Stimulated activated CD8-positive, alpha-beta memory T cell treated with anti-CD3 and anti-CD28 coated beads, Interleukin-15, amount 100 ng/mL, for 1 hour (primary cell): ENCODE measurements around the gene ITIH4.

Source experiments
- DNase-seq: peaks from one replicate; pipeline ENCODE4 v3.0.0-alpha.2; 2020; ENCODE audit warnings: low read depth

Gene ITIH4

DNA sequence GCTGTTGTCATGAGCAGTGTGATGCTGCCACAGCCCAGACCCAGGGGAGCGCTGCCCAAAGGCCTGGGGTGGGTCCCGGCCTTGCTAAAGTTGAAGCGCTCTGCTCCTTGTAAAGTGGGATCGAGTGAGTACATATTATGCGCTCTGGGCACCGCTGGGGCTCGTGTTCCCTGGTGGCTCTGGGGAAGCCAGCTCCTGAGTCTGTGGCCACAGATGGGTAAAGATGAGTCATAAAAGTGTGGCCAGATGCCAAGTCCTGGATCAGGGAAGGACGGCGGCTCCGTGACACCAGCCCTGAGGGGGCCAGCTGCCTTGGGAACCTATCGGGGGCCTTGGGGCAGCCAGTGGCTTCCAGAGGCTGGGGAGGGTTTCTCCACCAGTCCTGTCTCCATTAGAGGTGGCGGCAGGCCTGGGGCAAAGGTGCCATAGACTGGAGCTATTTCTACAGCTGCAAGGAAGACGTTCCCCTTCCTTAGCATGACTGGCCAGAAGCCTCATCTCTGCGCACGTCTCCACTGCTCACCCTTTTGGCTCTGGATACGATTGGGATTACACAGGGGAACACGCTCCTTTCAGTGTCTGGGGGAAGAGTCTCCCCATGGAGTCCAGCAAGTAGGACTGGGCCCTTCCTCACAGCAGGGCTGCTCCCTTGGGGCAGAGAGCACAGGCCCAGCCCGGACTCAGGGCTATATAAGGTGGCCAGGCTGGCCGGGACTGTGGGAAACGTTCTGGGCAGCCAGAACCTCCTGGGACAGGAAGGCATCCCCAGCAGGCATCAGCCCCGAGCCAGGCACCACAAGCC, 1.2 kb upstream of the ITIH4 start:
- DNase-seq, result no peak

DNA sequence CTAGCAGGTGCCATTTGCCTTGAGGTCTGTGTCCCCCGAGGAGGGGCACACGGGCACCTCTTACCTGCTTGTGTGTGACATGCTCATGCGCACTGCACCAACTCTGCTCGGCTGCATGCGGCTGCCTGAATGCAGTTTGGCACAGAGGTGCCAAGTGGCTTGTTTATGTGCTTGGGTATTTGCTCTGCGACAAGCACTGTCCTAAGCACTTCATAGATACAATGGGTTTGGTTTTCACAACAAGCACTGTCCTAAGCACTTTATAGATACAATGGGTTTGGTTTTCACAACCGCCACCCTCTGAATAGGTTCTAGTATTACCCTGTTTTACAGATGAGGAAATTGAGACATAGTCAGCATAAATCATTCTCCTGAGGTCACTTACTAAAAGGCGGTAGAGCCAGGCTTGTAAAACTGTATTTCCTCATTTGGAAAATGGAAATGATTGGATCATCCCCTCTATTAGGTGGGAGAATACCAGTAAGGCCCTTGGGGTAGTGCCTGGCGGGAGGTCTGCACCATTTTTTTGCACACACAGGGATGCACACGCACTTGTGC, 487 bp downstream of the ITIH4 start:
- no peak for DNase-seq

DNA sequence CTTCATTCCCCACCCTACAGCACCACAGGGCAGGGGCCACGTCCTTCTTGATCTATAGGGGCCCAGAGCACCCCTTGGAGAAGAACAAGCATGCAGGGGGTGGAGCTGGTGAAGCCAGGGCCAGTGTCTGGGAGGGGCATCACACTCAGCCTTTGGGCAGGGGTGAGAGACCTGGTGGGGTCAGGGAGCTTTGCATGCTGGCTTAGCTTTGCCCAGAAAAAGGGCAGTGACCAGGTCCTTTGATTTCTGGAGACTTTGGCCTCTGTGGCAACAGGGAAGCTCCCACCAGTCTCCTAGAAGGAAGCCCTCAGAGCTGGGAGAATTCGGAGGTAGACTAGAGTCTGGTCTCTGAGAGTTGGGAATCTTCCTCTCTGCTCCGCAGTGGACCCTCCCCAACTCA, 990 bp downstream of the ITIH4 start:
- DNase-seq, result no peak

DNA sequence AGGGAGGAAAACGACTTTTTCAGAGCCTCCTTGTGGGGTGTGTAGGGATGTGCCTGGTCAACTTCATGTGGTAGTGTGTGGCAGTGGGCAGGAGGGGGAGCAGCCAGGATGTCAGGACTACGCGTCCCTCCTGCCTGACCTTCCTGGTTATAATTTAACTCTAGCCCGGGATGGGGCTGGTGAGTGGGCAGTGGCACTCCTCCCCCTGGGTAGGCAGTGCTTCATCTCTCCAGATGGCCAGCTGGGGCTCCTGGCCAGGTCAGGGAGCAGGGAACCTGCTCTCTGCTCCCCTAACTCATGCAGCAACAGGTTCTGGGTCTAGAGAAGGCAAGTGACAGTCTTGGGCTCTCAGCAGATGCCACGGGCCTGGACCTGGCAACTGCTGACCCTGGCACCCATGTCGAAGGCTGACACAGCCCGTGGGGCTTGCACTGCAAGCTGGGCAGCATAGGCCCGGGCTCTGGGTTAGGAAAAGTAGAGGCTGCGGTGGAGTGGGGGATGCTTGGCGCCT, 2.6 kb downstream of the ITIH4 start:
- no peak for DNase-seq

DNA sequence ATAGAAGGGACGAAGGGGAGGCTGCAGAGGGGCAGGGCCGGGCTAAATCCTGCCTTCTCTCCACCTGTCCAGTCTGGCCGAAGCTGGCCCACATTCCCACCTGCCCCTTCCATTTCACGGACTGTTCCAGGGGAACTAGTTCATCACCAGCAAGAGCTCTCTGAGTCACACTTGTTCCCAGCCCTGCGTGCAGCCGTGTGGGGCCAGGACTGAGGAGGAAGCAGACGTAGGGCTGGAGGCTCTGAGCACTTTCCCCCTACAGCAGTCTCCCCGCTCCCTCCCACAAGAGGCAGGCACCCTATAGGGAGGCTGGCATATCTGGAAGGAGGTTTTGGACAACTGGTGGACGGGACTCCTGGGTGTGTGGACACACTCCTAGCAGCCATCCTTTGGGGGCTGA, 3.0 kb downstream of the ITIH4 start:
- no peak for DNase-seq

DNA sequence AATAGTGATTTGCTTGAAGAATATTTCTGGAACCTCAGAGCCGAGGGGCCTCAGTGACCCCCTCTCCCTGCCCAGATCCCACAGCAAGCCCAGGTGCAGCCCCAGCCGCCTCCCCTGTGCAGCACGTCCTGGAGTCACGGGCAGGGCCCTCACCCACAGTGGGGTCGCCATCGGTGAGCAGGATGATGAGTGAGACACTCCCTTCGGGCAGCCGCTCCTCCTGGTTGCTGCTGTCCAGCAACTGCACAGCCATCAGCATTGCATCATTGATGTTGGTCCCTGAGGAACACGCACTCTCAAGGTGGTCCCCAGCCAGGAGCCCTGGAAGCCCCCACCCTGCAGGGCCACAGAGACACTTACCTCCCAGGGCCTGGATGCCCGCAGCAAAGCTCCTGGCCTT, 6.4 kb downstream of the ITIH4 start:
- no peak for DNase-seq

DNA sequence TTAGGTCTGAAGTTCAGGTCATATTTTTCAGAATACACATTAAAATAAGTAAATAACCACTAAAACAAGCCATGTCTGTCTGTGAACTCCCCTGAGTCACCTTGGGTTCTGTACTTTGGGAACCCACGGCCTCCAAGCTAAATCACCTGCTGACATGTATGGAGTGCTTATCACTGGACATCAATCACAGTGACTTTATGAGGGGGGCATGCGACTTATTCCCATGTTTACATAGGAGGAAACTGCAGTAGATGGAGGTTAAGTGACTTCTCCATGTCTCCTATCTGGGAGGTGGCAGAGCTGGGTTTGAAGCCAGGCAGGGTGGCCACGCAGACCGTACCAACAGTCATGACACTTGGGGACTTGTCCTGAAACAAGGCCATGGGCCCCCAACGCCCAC, 8.1 kb downstream of the ITIH4 start:
- DNase-seq, result no peak

DNA sequence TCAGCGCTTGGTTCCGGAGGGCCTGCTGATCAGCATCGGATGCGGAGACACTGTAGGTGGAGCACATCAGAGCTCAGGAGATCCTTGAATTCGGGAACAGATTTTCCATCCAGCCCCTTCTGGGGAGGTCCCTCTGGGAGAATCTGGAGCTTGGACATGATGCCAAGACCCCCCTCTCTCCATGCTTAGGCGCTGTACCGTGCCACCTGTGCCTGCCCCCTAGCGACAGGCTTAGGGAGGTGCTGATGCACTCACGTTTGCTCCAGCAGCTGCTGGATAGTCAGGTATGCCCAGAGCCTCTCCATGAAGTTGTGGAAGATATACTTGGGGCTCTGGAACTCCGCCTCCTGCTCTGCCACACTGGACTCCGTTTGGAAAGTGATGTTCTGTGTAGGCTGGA, 9.7 kb downstream of the ITIH4 start:
- no peak for DNase-seq

DNA sequence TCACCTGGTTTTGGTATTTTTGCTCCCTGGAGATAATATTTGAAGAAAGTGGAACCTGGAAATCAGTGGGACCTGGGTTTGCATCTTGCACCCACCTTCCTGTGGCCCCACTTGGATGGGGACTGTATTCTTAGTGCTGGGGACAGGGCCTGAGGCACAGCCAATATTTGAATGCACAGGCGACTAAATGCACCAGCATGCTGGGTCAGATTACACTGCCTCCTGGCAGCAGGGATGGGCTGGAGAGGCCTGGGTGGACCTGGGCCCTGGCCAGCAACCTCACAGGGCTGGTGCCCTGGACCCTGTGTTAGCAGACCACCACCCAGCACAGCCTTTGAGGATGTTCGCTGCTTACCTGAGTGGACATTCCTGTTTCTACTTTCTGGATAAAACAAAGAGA, 10.5 kb downstream of the ITIH4 start:
- no peak for DNase-seq

DNA sequence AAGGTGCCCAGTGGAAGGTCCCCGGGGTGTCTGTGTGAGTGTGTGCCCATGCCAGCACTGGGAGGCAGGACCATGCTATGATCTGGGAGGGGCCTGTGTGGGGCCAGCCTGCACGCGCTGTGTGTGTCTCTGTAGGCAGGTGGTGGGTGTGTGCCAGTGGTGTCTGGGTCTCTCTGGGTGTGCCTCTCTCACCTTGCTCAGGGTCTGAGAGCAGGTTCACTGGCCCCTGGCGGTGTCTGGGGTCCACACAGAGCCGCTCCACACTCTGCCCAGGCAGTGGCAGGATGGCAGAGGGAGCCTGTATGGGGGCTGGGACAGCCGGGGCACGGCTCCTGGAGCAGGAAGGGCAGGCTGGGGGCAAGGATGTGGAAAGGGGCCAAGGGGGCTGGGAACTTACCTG, 12.6 kb downstream of the ITIH4 start:
- no peak for DNase-seq

DNA sequence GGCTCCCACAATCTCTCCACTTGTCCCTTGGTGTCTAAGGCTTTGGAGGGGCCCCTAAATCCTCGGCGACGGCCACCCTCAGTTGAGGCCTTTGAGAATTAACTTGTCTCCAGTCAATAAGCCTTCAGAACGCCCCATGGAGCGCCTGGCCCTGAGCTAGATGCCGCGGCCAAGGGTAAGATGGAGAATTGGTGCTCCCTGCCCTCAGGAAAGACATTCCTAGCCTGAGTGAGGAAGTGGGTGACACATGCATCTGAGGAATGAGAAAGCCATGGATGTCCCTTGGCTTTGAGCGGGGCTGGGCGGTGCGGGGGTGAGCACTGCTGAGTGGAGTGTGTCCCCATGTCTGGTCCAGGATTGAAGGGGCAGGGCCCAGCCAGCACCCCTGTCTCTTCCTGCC, 13.3 kb downstream of the ITIH4 start:
- DNase-seq, result no peak

DNA sequence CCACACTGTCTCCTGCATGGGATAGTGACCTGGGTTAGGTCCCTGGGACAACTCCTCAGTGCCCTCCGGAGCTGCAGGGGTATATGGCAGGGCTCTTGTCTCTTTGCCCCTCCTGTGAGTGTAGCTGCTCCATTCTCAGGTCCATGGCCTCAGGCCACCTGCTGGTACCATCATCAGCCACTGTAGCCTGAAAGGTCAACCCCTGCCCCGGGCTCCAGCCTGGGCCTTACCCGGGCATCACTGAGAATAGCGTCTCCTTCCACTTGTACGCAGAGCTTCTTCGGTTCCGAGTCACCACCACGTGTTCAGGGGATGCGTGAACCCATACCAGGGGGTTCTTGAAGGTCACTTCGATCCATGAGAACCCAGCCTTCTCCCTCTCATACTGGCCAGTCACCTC, 13.8 kb downstream of the ITIH4 start:
- no peak for DNase-seq

DNA sequence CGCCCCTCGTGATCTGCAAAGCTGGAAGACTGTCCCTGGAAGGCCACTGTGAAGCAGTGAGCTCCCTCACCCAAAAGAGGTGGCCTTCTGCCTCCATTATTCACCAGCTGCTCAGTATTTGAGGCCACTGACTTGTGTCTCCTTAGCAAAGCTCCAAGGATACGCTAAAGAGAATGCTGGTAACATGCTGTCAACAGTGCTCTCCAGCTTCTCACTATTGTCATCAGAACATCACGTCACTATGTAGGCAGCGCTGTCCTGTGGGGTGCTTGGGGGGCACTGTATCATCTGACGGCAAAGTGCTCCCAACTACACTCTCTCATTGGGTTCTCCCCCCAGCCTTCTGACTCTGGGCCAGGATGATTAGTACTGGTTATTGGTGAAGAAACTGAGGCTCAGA, 14.3 kb downstream of the ITIH4 start:
- no peak for DNase-seq

DNA sequence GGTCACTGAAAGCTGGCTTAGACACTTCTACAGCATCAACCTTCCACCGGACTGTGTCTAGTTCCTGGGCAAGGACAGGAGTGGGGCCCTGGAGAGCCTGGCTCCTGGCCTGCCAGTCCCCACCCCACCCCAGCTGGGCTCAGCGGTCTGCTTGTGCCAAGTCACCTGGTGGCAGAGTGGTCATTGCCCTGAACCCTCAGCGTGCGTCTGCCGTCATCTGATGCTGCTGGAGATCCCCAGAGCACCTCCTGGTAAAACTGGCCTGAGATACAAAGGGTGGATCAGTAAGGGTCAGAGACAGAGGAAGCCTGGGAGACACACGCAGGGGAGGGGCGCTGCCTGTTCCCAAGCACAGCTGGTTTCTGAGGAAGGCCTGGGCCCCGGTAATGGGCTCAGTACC, 16.7 kb downstream of the ITIH4 start:
- no peak for DNase-seq

DNA sequence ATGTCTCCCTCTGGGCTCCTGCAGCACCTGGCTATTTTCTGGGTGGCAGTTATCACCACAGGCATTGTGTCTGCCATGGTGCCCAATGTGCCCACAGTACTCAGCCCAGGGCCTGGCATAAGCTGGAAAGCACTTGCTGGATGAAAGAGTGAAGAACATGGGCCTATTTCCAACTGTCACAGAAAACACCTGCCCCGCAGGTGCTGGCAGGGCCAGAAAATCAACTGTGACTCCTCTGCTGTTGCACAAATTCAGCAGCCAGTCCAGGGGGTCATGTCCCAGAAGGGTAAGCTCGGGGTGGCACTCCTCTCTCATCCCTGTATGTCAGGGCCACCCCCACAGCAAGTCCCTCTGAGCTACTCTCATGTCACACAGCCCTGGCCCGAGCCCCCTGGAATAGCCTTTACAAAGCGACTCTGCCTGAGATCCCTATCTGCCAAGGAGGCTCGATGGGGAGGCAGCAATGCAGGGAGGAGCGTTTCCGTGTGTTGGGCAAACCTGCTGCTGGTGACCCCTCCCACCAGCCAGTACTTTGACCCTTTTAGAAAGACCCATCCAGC, 18.9 kb downstream of the ITIH4 start:
- no peak for DNase-seq

DNA sequence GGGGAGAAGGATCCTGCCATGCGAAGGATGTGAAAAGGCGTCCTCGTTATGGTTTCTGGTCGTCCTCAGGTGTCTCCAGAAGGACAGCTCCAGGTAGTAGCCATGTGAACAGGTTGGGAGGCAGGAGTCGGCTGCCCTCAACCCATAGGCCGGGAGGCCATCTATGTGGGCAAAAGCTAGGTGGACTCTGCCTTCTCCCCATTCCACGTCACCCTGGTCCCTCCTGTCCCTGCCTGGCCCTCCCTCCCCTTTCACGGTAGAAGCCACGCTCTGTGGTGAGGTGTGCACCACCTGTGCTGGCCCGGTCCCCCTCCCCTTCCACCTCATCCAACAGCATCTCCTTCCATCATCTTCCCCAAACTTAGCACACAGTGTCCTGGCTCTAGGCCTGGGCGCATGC, 19.5 kb downstream of the ITIH4 start:
- no peak for DNase-seq

DNA sequence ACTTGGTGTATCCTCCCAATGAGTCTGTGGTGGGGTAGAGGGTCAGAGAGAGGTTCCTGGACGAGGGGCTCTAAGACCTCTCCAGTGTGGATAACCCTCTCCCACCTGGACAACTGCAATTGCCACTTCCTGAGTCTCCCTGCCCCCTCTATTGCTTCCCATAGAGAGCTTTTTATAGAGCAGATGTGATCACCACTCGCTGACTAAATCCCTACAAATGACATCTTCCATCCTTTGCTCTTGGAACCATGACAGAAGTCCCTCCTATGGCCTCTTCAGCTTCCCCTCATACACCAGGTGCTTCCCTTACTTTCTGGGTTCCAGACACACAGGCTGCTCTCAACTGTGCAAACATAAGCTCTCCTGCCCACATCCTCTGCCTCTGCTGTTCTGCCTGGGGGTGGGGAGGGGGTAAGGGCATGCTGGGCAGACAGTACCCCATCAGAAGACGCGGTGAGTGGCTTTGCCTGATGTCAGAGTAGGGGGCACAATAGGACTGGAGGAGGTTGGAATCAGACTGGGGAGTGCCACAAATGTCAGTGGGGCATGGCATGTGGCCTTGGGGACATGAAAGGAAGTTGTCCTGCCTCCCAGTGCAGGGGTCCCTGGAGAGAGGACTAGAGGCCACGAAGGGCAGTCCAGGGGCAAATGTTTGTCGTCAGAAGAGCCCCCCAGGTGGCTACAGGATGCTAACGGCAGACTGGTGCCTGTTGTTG, 20.7 kb downstream of the ITIH4 start:
- no peak for DNase-seq

DNA sequence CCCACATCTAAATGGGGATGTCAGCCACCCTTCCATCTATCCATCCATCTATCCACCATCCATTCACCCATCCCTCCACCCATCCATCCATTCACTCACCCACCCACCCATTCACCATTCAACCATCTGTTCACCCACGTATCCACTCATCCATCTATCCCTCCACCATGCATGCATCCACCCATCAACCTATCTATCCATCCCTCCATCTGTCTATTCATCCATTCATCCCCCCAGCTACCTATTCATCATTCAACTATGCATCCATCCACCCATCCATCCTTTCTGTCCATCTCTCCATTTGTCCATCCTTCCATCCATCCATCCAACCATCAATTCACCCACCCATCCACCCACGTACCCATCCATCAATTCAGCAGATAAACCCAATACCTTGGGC, 21.3 kb downstream of the ITIH4 start:
- DNase-seq, result no peak

DNA sequence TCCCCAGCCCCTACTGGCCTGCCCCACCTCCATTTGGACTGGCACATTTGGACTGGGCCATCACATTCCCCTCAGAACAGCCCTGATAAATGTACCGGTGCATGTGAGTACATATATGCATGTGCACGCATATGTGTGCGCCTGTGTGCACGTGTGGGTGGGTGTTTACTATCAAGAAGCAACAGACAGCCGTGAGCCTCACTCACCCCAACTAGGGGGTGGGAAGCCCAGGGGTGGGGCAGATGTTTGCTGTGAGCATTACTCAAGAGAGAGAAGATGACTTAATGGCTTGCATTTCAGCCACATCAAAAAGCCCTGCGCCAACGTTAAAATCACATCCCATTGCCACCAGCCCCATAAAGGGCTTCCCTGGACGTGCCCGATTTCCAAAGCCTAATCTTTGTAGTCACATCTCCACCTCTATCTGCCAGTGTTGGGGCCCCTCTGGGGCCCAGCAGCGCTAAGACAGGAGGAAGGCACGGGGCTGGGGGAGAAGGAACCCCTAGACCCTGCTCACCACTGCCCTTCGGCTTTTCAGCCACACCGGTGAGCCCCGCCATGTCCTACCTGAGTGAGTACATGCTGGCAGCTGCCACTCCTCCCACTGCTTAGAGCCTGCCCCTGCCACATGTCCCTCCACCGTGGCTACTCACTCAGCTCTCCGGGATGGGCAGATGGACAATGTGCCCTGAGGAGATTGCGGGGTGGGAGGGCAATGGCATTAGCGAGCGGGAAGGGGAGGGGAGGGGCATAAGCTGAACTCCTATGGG, 25.0 kb downstream of the ITIH4 start:
- no peak for DNase-seq

DNA sequence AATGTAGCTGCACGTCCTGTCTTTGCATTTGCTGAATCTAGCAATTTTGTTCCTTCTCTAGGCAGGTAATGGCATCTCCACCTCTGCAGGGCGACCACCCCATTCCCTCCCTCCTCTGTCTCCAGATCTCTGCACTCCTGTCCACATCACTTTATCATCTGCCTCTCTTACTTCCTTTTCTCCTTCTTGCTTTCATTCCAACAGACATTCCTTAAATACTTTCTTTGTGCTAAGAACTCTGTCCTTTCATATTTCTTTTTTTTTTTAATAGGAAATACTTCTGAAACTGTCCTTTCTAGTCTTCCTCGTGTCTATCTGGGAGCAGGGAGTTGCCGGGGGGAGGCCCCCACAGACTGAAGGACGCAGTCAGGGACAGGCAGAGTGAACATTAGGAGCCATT, 28.6 kb downstream of the ITIH4 start:
- no peak for DNase-seq

DNA sequence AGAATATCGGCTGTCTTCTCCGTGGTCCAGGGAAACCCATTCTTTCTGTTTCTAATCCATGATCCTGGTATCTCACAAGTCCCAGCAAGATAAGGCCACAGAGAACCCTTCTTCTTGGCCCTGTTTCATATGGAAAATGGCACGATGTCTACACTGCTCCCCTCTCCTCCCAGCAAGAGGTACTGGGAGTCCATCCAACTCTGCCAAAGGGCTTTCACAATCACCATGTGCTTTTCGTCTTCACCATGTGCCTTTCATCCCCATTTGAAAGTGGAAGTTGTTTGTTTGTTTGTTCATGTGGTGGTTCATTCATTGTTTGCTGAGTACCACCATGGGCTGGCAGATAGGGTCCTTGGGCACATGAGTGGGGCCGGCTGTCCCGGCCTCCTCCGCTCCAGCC, 30.4 kb downstream of the ITIH4 start:
- DNase-seq, result no peak

DNA sequence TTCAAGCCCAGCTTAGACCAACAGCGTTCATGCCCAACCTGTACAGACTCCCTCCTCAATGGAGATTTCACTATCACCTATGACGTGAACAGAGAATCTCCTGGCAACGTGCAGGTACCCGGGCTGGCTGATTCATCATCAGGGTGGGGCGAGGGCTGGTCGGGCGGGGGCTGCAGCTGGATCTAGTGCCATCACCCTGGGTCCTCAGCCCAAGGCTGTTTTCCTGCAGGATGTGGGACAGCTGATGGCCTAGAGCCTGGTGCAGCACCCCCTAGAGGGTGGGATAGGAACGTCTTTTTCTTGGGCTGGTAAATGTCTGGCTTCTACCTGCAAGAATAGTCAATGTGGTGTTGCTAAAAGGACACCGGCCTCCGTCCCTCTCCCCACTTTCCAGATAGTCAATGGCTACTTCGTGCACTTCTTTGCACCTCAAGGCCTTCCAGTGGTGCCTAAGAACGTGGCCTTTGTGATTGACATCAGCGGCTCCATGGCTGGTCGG, 31.4 kb downstream of the ITIH4 start:
- DNase-seq, result no peak
